Endothelial cell of umbilical vein (primary cell): ENCODE results near the gene NQO2.

Experiments used
- MAX ChIP-seq: IDR thresholded peaks from 2 replicates; pipeline ENCODE4 v1.6.1; 2011; ENCODE audit not compliant: insufficient read depth, insufficient read length
- POLR2A ChIP-seq: IDR thresholded peaks from 2 replicates; pipeline ENCODE4 v1.6.1; 2012; ENCODE audit warnings: low read depth, mild to moderate bottlenecking, control low read depth, low read length
- POLR2AphosphoS5 ChIP-seq: IDR thresholded peaks from 2 replicates; pipeline ENCODE4 v1.6.1; 2012; ENCODE audit warnings: low read depth, mild to moderate bottlenecking, control low read depth, low read length, moderate library complexity; ENCODE audit not compliant: insufficient read depth
- TF ChIP-seq, protein P1 (sequence below), 2 donors: IDR thresholded peaks; 1 replicate in 1 of 2; 2 replicates in 1 of 2; pipeline ENCODE4 v1.5.1; 2011; ENCODE audit warnings: low read length in 2 of 2, mild to moderate bottlenecking in 2 of 2, moderate library complexity in 2 of 2, control low read depth in 1 of 2, inconsistent platforms in 1 of 2, low read depth in 1 of 2; ENCODE audit not compliant: insufficient read depth in 1 of 2; ENCODE audit errors: extremely low read depth in 1 of 2

DNA sequence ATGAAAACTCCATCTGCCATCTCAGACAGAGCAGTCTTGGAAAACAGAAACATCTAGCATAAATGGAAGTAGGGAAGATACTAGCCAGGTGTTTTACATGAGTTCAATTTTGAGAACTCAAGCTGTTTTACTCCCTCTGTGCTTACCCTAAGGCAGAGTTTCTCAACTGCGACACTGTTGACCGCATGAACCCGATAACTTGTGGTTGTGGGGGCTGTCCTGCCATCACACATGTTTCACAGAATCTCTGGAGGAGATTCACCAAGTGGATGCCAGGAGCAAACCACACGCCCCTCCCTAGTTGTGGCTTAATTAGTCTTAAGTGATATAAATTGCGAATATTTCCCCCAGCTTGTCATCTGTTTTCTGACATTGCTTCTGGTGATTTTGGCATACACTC lies 26.0 kb upstream of the NQO2 start:
- TF ChIP-seq MAX (no peak), POLR2AphosphoS5 (no peak), POLR2A (no peak)
- TF ChIP-seq, protein P1, sequence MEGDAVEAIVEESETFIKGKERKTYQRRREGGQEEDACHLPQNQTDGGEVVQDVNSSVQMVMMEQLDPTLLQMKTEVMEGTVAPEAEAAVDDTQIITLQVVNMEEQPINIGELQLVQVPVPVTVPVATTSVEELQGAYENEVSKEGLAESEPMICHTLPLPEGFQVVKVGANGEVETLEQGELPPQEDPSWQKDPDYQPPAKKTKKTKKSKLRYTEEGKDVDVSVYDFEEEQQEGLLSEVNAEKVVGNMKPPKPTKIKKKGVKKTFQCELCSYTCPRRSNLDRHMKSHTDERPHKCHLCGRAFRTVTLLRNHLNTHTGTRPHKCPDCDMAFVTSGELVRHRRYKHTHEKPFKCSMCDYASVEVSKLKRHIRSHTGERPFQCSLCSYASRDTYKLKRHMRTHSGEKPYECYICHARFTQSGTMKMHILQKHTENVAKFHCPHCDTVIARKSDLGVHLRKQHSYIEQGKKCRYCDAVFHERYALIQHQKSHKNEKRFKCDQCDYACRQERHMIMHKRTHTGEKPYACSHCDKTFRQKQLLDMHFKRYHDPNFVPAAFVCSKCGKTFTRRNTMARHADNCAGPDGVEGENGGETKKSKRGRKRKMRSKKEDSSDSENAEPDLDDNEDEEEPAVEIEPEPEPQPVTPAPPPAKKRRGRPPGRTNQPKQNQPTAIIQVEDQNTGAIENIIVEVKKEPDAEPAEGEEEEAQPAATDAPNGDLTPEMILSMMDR (IDR thresholded peaks at IDR 0.05; ENCODE audit: extremely low read depth in 1 of 2, insufficient read depth in 1 of 2, low read depth in 1 of 2, low read length in 2 of 2) = no peak
